HG02970 (cell line): ENCODE measurements around the gene PDCD7.
"Not testable (repeated sequence)": the region's sequence is repeated elsewhere in the genome, so short reads cannot be mapped to it uniquely, and the experiment has no call there.

Experiments
- ATAC-seq: cut with Tn5 transposase; IDR thresholded peaks from one replicate; pipeline ENCODE4 v1.9.1; 2021; ENCODE audit warnings: mild to moderate bottlenecking, moderate library complexity, moderate number of reproducible peaks; ENCODE audit not compliant: unreplicated experiment, low FRiP score

PDCD7 gene

GRCh38 chr15:65133548-65134200, at the start of gene PDCD7:
TSS of gene PDCD7 (minus strand) at chr15:65133808. CDS start at chr15:65133781, 27 bp downstream.
- ATAC-seq = peak; percentile 79

GRCh38 chr15:65182538-65182937, 48.9 kb upstream of the PDCD7 start:
- no peak for ATAC-seq

GRCh38 chr15:65181582-65182353, 48.2 kb upstream of the PDCD7 start:
- not testable (repeated sequence) for ATAC-seq

GRCh38 chr15:65180167-65180566, 46.6 kb upstream of the PDCD7 start:
- no peak for ATAC-seq

GRCh38 chr15:65177901-65178300, 44.3 kb upstream of the PDCD7 start:
- no peak for ATAC-seq

- no peak for ATAC-seq
Observed at GRCh38 chr15:65176056-65176455, 42.4 kb upstream of the PDCD7 start.

GRCh38 chr15:65175511-65175910, 41.9 kb upstream of the PDCD7 start:
- no peak for ATAC-seq

- no peak for ATAC-seq
Observed at GRCh38 chr15:65174509-65174908, 40.9 kb upstream of the PDCD7 start.

- no peak for ATAC-seq
Observed at GRCh38 chr15:65172531-65172930, 38.9 kb upstream of the PDCD7 start.

GRCh38 chr15:65171428-65171827, 37.8 kb upstream of the PDCD7 start:
- no peak for ATAC-seq

- no peak for ATAC-seq
Observed at GRCh38 chr15:65165875-65166274, 32.3 kb upstream of the PDCD7 start.

GRCh38 chr15:65164139-65164538, 30.5 kb upstream of the PDCD7 start:
- ATAC-seq = no peak

- no peak for ATAC-seq
Observed at GRCh38 chr15:65163041-65163440, 29.4 kb upstream of the PDCD7 start.

- ATAC-seq = no peak
Observed at GRCh38 chr15:65156692-65157091, 23.1 kb upstream of the PDCD7 start.

- ATAC-seq = no peak
Observed at GRCh38 chr15:65154720-65155119, 21.1 kb upstream of the PDCD7 start.

- no peak for ATAC-seq
Observed at GRCh38 chr15:65147902-65148301, 14.3 kb upstream of the PDCD7 start.

- no peak for ATAC-seq
Observed at GRCh38 chr15:65146438-65146837, 12.8 kb upstream of the PDCD7 start.

GRCh38 chr15:65138631-65139030, 5.0 kb upstream of the PDCD7 start:
- not testable (repeated sequence) for ATAC-seq

GRCh38 chr15:65137893-65138292, 4.3 kb upstream of the PDCD7 start:
- ATAC-seq = not testable (repeated sequence)

GRCh38 chr15:65137089-65137488, 3.5 kb upstream of the PDCD7 start:
- ATAC-seq = not testable (repeated sequence)

GRCh38 chr15:65134538-65134937, 930 bp upstream of the PDCD7 start:
- no peak for ATAC-seq
